Measurements from ENCODE around the gene GBA3.

The GBA3 gene

DNA sequence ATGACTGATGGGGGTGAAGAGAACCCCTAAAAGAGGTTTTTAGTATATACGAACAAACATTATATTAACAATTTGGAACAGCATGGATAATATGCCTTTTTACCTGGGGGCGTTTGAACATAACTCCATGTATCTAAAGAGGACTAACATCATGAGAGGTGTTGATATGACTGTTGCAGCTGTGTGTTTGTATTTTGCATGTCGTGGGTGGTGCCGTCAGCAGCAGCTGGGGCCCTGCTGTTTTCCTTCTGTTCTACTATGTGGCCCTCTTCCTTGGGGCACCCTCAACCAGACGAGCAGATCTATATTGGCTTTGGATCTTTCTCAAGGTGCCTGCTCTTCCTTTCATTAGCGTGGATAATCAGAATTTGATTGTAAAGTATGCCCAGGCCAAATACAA, 11.2 kb downstream of the GBA3 start:
- no peak for DNase-seq

- no peak for DNase-seq
Observed at GRCh38 chr4:22707390-22707789, 14.7 kb downstream of the GBA3 start.

DNA sequence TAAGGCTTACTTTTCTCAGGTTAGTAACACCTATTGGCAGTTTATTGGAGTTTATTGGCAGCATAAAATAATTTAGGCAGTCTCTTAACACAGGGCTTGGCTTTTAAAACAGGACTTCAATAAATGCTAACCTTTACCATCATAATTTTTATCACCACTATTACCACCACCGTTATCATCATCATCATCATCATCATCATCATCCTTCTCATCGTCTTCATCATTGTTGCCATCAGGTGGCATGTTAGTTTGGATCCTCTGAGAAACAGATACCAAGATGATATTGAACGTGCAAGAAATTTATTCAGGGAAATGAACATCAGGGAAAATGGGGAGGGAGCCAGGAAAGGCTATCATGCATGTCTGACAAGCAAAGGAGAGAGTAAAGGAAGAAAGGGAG, 16.2 kb downstream of the GBA3 start:
- DNase-seq: no peak

DNA sequence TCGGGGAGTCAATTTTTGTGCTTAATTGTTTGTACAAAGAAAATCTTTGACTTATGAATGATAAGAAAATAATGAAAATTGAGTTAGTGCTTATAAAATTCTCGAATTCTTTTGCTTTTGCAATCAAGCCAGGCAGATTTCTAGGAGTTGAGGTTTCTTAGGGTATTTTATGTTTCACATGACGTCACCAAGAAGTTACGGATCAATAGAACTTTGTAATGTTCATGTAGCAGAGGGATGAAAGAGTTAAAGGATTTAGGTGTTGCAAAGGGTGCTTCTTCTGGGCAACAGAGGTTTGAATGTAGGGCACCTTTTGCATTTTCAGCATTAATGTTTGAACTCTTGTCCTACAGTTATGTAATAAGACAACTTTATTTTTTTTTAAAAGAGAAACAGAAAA, 19.4 kb downstream of the GBA3 start:
- DNase-seq: no peak

- DNase-seq: no peak
Observed at GRCh38 chr4:22712529-22712928, 19.8 kb downstream of the GBA3 start.

- DNase-seq: no peak
Observed at GRCh38 chr4:22713841-22714240, 21.1 kb downstream of the GBA3 start.

DNA sequence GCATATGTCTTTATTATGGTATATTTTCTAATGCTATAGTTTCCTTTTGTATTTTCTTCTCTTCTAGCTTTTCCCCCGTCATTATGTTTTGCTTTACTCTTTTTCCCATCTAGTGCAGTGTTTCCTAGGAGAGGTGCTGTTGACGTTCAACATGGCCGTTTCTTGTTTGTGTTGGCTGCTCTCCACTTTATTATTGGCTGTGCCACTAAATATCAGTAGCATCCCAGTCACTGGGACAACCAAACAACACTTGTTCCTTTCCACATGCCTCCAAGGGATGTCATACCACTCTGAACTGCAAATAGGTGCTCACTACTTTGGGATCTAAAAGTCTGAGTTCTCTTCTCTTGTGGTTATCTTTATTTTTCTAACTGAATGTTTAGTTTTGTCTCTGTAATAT, 26.5 kb downstream of the GBA3 start:
- DNase-seq: no peak

GRCh38 chr4:22720091-22720490, 27.4 kb downstream of the GBA3 start:
- no peak for DNase-seq

- DNase-seq: no peak
Observed at GRCh38 chr4:22721204-22721603, 28.5 kb downstream of the GBA3 start.

GRCh38 chr4:22730021-22730420, 37.3 kb downstream of the GBA3 start:
- no peak for DNase-seq

DNA sequence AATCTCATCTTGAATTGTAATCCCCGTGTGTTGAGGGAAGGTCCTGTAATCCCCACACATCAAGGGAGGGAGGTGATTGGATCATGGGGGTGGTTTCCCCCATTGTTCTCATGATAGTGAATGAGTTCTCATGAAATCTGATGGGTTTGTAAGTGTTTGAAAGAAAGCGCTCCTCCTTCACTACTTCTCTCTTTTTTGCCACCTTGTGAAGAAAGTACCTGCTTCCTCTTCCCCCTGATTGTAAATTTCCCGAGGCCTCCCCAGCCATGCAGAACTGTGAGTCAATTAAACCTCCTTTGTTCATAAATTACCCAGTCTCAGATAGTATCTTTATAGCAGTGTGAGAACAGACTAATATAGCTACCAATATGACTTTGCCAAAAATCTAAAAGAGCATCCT, 41.1 kb downstream of the GBA3 start:
- DNase-seq: no peak

GRCh38 chr4:22736912-22737311, 44.2 kb downstream of the GBA3 start:
- no peak for DNase-seq

DNA sequence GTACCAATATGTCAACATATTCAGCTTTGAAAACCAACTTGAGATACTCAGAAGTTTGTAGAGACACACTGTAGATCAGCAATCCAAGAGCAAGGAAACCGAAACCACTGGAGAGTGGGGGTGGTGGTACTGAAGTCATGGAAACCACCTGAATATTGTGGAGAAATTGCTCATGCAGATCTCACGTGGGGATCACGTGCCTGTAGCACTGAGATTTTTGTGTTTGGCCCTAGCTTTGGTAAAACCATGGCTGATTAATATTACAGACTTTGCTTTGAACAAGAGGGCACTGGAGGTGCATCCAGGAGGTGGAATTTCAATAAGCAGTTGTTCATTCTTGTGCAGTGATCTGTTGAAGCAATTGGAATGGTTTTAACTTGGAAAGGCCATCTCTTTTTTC, 47.2 kb downstream of the GBA3 start:
- no peak for DNase-seq

- DNase-seq: no peak
Observed at GRCh38 chr4:22741744-22742143, 49.0 kb downstream of the GBA3 start.

GRCh38 chr4:22743290-22743689, 50.6 kb downstream of the GBA3 start:
- no peak for DNase-seq

DNA sequence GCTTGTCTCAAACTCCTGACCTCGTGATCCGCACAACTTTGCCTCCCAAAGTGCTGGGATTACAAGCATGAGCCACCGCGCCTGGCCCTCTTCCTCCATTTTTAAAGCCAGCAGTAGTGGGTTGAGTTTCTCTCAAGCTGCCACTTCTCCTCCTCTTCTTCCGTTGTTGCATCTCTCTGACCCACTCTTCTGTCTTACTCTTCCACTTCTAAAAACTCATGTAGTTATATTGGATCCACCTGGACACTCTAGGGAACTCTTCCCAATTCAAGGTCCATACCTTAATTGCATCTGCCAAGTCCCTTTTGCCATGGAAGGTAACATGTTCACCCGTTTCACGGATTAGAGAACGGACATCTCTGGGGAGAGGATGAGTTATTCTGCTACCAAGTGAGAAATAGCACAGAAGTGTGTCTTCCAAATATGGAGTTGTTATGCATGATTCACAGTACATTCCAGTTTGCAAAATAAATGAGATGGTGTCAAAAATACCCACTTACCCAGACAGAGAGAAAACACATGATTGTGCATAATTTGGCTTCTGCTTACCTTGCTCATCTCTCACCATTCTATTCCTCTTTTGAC, 51.8 kb downstream of the GBA3 start:
- DNase-seq: no peak

GRCh38 chr4:22745234-22745633, 52.5 kb downstream of the GBA3 start:
- DNase-seq: no peak

GRCh38 chr4:22754116-22754515, 61.4 kb downstream of the GBA3 start:
- DNase-seq: no peak

DNA sequence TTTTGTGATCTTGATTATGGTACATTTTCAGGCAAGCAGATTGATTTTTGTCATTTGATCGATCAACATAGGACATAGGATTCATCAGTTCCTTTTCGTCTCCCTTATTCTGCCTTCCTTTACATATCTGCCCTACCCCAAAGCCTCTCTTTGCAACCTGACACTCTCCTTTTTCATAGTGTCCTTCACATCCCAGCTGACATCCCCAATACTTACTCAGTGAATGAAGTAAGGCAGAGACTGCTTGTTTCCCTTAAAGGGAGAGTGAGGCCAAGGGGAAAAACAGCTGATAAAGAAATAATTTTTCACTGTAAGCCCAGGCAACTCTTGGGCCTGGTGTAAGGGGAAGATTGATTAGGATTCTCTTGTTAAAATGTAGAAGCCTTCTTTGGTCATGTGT, 69.8 kb downstream of the GBA3 start:
- no peak for DNase-seq

GRCh38 chr4:22764183-22764582, 71.4 kb downstream of the GBA3 start:
- DNase-seq: no peak

- no peak for DNase-seq
Observed at GRCh38 chr4:22766068-22766467, 73.3 kb downstream of the GBA3 start.

GRCh38 chr4:22778547-22779163, 85.9 kb downstream of the GBA3 start:
- no peak for DNase-seq

DNA sequence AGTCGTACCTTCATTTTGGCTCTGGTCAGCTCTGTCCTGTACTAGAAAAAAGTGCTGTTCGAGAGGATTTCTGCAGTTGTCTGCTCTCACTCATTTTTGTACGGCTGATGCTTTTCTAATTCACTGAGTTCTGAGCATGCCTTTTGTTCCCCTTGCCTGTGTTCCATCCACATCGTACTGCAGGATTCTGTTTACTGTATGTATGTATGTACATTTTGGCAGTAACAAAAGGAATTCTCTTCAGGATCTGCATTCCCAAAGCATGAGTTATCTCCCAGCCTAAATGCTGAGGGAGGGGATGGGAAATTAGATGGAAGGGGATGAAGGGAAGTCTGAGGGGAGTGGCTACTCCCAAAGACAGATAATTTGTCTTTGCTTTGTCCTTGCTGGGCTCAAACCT, 87.6 kb downstream of the GBA3 start:
- DNase-seq: no peak

- DNase-seq: no peak
Observed at GRCh38 chr4:22780797-22781196, 88.1 kb downstream of the GBA3 start.

DNA sequence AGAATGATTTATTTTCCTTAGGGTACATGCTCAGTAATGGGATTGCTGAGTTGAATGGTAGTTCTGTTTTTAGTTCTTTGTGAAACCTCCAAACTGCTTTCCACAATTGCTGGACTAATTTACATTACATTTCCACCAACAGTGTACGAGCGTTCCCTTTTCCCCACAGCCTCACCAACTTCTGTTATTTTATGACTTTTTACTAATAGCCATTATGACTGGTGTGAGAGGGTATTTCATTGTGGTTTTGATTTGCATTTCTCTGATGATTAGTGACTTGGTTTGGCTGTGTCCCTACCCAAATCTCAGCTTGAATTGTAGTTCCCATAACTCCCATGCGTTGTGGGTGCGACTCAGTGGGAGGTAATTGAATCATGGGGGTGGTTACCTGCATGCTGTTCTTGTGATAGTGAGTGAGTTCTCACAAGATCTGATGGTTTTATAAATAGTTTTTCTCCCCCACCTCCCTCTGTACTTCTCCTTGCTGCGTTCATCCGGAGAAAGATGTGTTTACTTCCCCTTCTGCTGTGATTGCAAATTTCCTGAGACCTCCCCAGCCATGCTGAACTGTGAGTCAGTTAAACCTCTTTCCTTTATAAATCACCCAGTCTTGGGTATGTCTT, 95.1 kb downstream of the GBA3 start:
- no peak for DNase-seq

Measured in NCI-H345 (cell line).